RWPE2 (cell line): Measurements from ENCODE around the gene KLHDC7B.
A peak's percentile ranks its signal among the peaks of the same experiment; 100 is the strongest.

Source experiments
- ATAC-seq: fragments of 200-7000 bp; cut with Tn5 transposase; 3 replicates; pipeline ENCODE4 v1.9.1; 2021; ENCODE audit warnings: low read depth
- DNase-seq: peaks from one replicate; pipeline ENCODE4 v3.0.0-alpha.2; 2020; ENCODE audit warnings: low spot score
- H3K27ac ChIP-seq: fragments of 450-650 bp; 2 replicates; pipeline ENCODE4 v1.5.1; 2017; ENCODE audit warnings: mild to moderate bottlenecking; ENCODE audit not compliant: poor library complexity, severe bottlenecking
- H3K27me3 ChIP-seq: fragments of 250-450 bp; sonication (Bioruptor Pico); 2 replicates; pipeline ENCODE4 v1.5.1; 2021; ENCODE audit warnings: mild to moderate bottlenecking, moderate library complexity; ENCODE audit not compliant: insufficient read depth, poor library complexity, severe bottlenecking
- H3K36me3 ChIP-seq: fragments of 250-450 bp; sonication (Bioruptor Pico); 2 replicates; pipeline ENCODE4 v1.5.1; 2020; ENCODE audit warnings: low read depth, mild to moderate bottlenecking, moderate library complexity
- H3K4me1 ChIP-seq: fragments of 250-450 bp; sonication (Bioruptor Pico); 2 replicates; pipeline ENCODE4 v1.5.1; 2021; ENCODE audit warnings: mild to moderate bottlenecking, moderate library complexity; ENCODE audit not compliant: insufficient read depth, poor library complexity, severe bottlenecking
- H3K4me3 ChIP-seq: fragments of 250-450 bp; sonication (Bioruptor Pico); 2 replicates; pipeline ENCODE4 v1.5.1; 2021; ENCODE audit warnings: mild to moderate bottlenecking, moderate library complexity; ENCODE audit not compliant: severe bottlenecking
- H3K9me3 ChIP-seq: fragments of 250-450 bp; sonication (Bioruptor Pico); 2 replicates; pipeline ENCODE4 v1.5.1; 2021; ENCODE audit warnings: mild to moderate bottlenecking, moderate library complexity; ENCODE audit not compliant: severe bottlenecking
- TF ChIP-seq, protein P1 (sequence below): fragments of 450-650 bp; IDR thresholded peaks from one replicate; pipeline ENCODE4 v1.5.1; 2017; ENCODE audit warnings: mild to moderate bottlenecking, moderate library complexity; ENCODE audit not compliant: poor library complexity, severe bottlenecking

The KLHDC7B gene

DNA sequence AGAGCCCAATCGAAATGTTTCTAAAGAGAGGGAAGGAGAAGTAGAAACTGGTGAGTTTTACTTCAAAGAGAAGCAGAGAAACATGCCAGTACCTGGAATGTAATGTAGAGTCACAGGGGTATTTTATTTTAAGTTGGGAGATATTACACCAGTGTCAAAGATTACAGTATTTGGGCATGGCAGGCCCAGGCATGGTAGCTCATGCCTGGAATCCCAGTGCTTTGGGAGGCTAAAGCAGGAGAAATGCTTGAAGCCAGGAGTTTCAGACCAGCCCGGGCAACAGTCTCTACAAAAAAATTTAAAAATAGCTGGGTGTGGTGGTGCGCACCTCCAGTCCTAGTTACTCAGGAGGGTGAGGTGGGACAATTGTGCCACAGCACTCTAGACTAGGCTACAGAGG lies 14.3 kb downstream of the KLHDC7B start:
- ATAC-seq (no peak), DNase-seq (no peak)
- Histone ChIP-seq H3K4me1 (no peaks in the 10 kb centered on the region), H3K27ac (no peak overlapping the region), H3K9me3 (no peaks in the 10 kb centered on the region), H3K36me3 (no peaks in the 10 kb centered on the region), H3K27me3 (no peaks in the 10 kb centered on the region), H3K4me3 (no peak overlapping the region)
- TF ChIP-seq, protein P1, sequence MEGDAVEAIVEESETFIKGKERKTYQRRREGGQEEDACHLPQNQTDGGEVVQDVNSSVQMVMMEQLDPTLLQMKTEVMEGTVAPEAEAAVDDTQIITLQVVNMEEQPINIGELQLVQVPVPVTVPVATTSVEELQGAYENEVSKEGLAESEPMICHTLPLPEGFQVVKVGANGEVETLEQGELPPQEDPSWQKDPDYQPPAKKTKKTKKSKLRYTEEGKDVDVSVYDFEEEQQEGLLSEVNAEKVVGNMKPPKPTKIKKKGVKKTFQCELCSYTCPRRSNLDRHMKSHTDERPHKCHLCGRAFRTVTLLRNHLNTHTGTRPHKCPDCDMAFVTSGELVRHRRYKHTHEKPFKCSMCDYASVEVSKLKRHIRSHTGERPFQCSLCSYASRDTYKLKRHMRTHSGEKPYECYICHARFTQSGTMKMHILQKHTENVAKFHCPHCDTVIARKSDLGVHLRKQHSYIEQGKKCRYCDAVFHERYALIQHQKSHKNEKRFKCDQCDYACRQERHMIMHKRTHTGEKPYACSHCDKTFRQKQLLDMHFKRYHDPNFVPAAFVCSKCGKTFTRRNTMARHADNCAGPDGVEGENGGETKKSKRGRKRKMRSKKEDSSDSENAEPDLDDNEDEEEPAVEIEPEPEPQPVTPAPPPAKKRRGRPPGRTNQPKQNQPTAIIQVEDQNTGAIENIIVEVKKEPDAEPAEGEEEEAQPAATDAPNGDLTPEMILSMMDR: no peak

DNA sequence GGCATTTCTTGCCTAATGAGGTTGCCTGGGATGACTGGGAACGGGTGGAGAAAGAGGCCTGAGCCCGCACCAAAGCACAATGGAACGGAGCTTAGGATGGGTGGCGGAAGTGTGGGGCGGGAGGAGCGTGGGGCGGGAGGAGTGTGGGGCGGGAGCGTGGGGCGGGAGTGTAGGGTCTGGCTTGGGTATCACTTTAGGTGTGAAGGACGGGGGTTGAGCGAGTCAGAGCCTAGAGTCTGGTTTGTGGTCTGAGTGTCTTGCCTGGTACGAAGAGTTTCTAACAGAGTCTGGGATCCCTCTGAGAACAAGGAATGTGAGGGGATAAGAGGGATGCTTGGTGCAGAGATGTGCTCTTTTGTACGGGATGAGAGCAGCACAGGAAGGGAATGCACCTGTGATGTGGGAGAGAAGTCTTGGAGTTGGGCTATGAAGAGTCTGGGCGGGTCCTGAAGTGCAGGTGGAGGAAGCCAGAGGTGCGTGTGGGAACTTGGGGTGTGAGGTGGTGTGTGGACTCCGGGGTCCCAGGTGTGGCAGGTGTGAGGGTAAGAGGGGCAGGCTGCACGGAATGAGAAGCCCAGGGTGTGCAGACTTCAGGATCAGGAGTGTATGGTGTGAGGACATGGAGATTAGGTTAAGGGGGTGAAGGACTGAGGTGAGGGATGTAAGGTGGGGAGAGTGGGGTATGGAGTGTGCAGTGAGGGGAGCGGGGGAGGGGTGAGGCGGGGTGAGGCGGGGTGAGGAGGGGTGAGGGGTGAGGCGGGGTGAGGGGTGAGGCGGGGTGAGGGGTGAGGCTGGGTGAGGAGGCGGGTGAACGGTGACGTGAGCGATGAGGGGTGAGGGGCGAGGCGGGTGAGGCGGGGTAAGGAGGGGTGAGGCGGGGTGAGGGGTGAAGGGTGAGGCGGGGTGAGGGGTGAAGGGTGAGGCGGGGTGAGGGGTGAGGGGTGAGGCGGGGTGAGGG lies 16.0 kb downstream of the KLHDC7B start:
- Histone ChIP-seq H3K36me3 (no peaks in the 10 kb centered on the region), H3K4me1 (no peaks in the 10 kb centered on the region), H3K27ac (no peak overlapping the region), H3K4me3 (no peak overlapping the region), H3K27me3 (no peaks in the 10 kb centered on the region), H3K9me3 (no peaks in the 10 kb centered on the region)
- no peak for ATAC-seq
- DNase-seq: no peak
- TF ChIP-seq, protein P1: no peak

DNA sequence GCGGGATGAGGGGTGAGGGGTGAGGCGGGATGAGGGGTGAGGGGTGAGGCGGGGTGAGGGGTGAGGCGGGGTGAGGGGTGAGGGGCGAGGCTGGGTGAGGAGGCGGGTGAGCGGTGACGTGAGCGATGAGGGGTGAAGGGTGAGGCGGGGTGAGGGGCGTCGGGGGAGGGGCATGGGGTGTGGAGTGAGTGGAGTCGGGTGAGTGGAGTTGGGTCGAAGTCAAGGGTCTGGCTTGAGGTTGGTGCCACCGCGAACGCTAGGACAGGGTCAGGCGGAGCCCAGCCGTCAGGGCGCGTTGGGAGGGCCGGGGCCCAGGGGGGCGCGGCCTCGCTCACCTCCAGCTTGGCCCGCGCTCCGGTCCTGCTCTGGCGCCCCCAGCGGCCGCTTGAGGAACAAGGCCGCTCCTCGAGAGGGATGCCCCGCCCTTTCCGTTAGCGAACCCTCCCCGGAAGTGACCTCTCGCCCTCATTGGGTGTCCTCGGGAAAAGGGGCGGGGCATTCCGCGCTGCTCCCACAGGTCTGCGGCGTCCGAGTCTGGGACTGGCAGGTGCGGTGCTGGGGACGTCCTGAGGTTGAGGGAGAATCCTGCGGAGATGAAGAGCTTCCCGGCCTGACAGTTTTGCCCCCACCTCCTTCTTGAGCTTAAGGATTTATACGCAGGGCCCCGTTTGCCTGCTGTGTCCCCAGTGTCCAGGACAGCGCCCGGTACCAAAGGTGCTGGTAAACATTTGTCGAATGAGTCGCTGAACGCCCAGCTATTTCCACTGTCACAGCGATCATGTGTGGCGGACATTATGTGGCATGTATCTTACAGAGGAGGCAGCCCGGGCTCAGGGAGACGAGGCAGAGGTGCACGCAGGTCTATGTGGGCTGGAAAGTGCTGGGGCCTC lies 17.1 kb downstream of the KLHDC7B start, which contains the start of gene SYCE3:
TSS of gene SYCE3 (minus strand) at position 397 of the 890 bp plus-strand sequence. CDS start 6,514 bp downstream, outside the sequence.
- peak; percentile 98 for DNase-seq
- no peak within 1 kb of the TSS for H3K27ac ChIP-seq

DNA sequence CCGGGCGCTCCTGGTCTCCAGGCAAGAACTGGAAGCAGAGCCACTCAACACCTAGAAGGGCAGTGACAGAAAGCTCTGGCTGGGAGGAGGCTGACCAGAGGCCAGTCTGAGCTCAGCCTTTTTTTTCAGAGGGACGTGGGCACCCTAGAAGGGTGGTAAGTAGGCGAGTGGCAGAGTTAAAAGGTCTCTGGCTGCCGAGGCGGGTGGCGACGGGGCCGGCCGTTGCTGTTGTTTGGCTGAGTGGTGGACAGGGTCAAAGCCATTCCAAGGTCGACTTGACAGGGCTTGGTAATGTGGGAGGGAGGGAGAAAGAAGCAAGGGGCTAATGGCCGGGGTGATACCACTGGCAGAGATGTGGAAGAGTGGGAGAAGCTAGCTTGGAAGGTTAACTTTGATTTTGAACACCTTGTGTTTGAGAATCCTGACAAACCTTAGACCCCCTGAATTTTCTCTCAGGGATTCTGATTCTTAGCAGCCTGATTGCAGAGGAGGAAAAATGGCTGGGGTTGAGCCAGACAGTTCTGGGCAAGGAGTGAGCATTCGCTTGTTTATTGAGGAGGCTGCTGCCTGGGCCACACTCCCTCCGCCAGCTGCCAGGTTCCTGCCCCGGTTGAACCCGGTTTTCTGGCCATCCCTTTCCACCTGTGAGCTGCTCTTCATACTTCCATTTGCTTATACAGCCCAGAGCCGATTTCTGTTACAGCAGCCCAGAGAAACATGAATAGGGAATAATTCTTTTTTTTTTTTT lies 17.9 kb downstream of the KLHDC7B start:
- H3K4me3 ChIP-seq: peak overlapping the region; percentile 39
- H3K36me3 ChIP-seq: no peaks in the 10 kb centered on the region
- no peaks in the 10 kb centered on the region for H3K9me3 ChIP-seq
- ATAC-seq: peak; percentile 15; the same call in 2 of the 3 replicates
- H3K27me3 ChIP-seq: no peaks in the 10 kb centered on the region
- TF ChIP-seq, protein P1: no peak
- no peak for DNase-seq
- H3K4me1 ChIP-seq: no peaks in the 10 kb centered on the region
- H3K27ac ChIP-seq: no peak overlapping the region

More for the DNA sequence above, 17.1 kb downstream of the KLHDC7B start, which contains the start of gene SYCE3:
- peak; percentile 94 for ATAC-seq
- H3K9me3 ChIP-seq: no peaks in the 10 kb centered on the region
- no peaks in the 10 kb centered on the region for H3K4me1 ChIP-seq
- no peaks in the 10 kb centered on the region for H3K27me3 ChIP-seq
- TF ChIP-seq, protein P1: peak; percentile 86
- H3K4me3 ChIP-seq: peak within 1 kb of the TSS; percentile 39
- H3K36me3 ChIP-seq: no peaks in the 10 kb centered on the region
